Measurements from ENCODE around the gene JMJD7.

DNA sequence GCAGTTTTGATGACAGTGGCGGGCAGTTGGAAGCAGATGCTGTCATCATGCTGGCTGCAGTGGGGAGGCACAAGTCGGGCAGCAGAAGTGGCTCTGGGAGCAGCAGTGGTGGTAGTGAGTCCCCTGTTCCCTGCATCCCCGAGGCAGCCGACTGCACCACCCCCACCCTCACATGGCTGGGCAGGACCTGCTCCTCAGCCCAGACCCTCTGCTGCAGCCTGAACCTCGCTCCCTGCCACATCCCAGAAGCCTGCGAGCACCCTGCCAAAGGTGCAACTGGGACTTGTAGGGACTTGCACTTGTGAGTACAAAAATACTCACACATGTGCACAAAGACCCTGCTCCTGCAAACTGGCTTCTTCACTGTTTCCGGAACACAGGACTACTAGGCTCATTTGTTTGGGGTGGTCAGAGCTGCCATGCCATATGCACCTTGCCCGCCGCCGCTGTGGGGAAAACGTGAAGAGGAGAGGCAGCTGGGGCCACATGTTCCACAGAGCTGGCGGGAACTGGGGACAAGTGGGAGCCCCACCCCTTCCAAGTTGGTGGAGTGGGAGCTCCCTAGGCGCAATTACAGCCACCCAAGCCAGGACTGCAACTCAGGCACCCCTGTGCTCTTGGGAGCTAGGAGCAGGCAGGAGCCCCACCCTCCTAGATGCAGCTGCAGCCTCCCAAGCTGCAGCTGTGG lies 2.2 kb downstream of the JMJD7 start:
- TF ChIP-seq, protein P1, sequence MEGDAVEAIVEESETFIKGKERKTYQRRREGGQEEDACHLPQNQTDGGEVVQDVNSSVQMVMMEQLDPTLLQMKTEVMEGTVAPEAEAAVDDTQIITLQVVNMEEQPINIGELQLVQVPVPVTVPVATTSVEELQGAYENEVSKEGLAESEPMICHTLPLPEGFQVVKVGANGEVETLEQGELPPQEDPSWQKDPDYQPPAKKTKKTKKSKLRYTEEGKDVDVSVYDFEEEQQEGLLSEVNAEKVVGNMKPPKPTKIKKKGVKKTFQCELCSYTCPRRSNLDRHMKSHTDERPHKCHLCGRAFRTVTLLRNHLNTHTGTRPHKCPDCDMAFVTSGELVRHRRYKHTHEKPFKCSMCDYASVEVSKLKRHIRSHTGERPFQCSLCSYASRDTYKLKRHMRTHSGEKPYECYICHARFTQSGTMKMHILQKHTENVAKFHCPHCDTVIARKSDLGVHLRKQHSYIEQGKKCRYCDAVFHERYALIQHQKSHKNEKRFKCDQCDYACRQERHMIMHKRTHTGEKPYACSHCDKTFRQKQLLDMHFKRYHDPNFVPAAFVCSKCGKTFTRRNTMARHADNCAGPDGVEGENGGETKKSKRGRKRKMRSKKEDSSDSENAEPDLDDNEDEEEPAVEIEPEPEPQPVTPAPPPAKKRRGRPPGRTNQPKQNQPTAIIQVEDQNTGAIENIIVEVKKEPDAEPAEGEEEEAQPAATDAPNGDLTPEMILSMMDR (conservative IDR thresholded peaks at IDR 0.05; ENCODE audit: low read length): no peak
- no peak for TF ChIP-seq EZH2phosphoT487 (IDR thresholded peaks at IDR 0.05; ENCODE audit: borderline replicate concordance, low read depth, low read length)
